Measurements from ENCODE around the gene C10orf53. TPM values are rescaled to one million over a fixed set of nuclear protein-coding genes. Genes with fewer than 3 reads are reported as not detected.

The C10orf53 gene
- total and polyA plus RNA-seq, 2 of the 4 experiments (the other 2 are of a cell fraction), result not detected

DNA sequence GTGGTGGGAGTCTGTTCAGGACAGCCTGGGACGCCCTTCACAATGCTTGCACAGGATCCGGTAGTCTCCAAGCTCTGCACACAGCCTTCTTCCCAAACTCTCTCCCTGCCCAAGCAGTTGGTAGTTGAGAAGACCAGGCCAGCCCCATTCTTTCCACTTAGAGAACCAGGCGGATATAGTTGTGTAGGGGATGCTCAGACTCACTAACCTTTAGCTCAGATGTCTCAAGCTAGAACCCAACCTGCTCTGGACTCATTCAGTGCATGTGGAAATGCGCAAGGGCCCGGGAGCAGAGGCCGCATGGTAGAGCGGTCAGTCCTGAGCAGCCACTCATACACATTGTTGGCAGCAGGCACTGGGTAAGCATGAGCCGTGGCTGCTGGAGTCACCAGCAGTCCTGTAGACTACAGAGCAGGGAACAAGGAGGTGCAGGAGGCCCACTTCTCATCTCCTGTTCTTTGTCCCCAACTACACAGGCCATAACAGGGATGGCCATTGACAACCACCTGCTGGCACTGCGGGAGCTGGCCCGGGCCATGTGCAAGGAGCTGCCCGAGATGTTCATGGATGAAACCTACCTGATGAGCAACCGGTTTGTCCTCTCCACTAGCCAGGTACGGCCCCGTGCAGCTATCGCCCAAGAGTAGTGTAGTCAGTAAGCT lies 17.2 kb upstream of the C10orf53 start:
- Histone ChIP-seq H4K20me1 (ENCODE audit: insufficient read depth, low read length) (no peaks in the 10 kb centered on the region), H4K8ac (ENCODE audit: low read depth in 2 of 2, low read length in 2 of 2) (no peak overlapping the region), H4K5ac (ENCODE audit: low read depth, low read length) (no peak overlapping the region), H2BK5ac (ENCODE audit: low read depth, low read length, poor library complexity, severe bottlenecking) (no peak overlapping the region), H3K36me3 (ENCODE audit: control insufficient read depth, insufficient read depth, low read length) (no peaks in the 10 kb centered on the region), H3K4ac (ENCODE audit: low read depth, low read length) (no peak overlapping the region), H3K27me3 (ENCODE audit: control insufficient read depth, insufficient read depth, low read length) (peaks cover 3% of the 10 kb centered on the region; the same call in 1 of the 2 replicates), H3K23ac (ENCODE audit: low read depth, low read length) (no peak overlapping the region), H3K4me2 (ENCODE audit: low read depth, low read length) (no peak overlapping the region), H3K9me3 (ENCODE audit: control insufficient read depth, insufficient read depth, low read length) (no peaks in the 10 kb centered on the region), H3K14ac (replicated peaks; ENCODE audit: low read depth, low read length) (no peak overlapping the region), H2AFZ (replicated peaks; ENCODE audit: low read length, poor library complexity) (no peak overlapping the region), H2AK5ac (ENCODE audit: low read depth, low read length) (no peak overlapping the region), H3K56ac (ENCODE audit: extremely low read depth, insufficient read depth, low read length) (no peak overlapping the region), H2BK15ac (ENCODE audit: low read depth, low read length) (no peak overlapping the region), H4K91ac (ENCODE audit: insufficient read depth, low read depth, low read length) (no peak overlapping the region), H3K79me1 (ENCODE audit: low read depth in 1 of 2, low read length in 2 of 2) (no peaks in the 10 kb centered on the region), H2AK9ac (replicated peaks; ENCODE audit: low read depth, low read length, poor library complexity) (no peak overlapping the region), H3K27ac (ENCODE audit: insufficient read depth, low read length) (no peak overlapping the region), H3K18ac (ENCODE audit: low read depth, low read length) (no peak overlapping the region), H3K9ac (ENCODE audit: low read depth, low read length) (no peak overlapping the region), H3K4me3 (ENCODE audit: insufficient read depth, low read depth, low read length) (no peak overlapping the region), H2BK20ac (ENCODE audit: low read depth, low read length) (no peak overlapping the region), H3K4me1 (ENCODE audit: control insufficient read depth, insufficient read depth, low read length) (no peaks in the 10 kb centered on the region), H3K9me1 (ENCODE audit: insufficient read depth, low read length) (no peaks in the 10 kb centered on the region), H2BK120ac (ENCODE audit: low read depth, low read length) (no peak overlapping the region)
- intact Hi-C loops (cut with micrococcal nuclease) (no loop called here), in situ Hi-C loops (cut with MboI; ENCODE audit: low sequenced_read_pairs) (no loop called here), dilution Hi-C loops (cut with HindIII; ENCODE audit: low sequenced_read_pairs, unreplicated experiment) (no loop called here)
- no TSS peak for BruUV-seq (replicated peaks)
- WGBS, 2 experiments (ENCODE audit: extremely low coverage in 2 of 2, insufficient read length in 1 of 2), result 79% methylated on average over 4 of the region's 15 CpGs; no CpG with 5 or more reads in 1 of the 2 experiments
- no peak for TF ChIP-seq MAZ (IDR thresholded peaks at IDR 0.05; ENCODE audit: borderline replicate concordance, low read depth, low read length)
- TF ChIP-seq BHLHE40 (IDR thresholded peaks at IDR 0.05; ENCODE audit: low read depth, low read length), result no peak
- no peak for TF ChIP-seq POLR2A (IDR thresholded peaks at IDR 0.05; ENCODE audit: low read depth, low read length)
- TF ChIP-seq NFE2L2 (IDR thresholded peaks at IDR 0.05; ENCODE audit: low read depth, low read length), result no peak
- no peak for TF ChIP-seq MAFK (IDR thresholded peaks at IDR 0.05; ENCODE audit: low read depth, low read length)
- no peak for TF ChIP-seq MXI1 (IDR thresholded peaks at IDR 0.05; ENCODE audit: borderline replicate concordance, low read depth, low read length)
- TF ChIP-seq, protein P1, sequence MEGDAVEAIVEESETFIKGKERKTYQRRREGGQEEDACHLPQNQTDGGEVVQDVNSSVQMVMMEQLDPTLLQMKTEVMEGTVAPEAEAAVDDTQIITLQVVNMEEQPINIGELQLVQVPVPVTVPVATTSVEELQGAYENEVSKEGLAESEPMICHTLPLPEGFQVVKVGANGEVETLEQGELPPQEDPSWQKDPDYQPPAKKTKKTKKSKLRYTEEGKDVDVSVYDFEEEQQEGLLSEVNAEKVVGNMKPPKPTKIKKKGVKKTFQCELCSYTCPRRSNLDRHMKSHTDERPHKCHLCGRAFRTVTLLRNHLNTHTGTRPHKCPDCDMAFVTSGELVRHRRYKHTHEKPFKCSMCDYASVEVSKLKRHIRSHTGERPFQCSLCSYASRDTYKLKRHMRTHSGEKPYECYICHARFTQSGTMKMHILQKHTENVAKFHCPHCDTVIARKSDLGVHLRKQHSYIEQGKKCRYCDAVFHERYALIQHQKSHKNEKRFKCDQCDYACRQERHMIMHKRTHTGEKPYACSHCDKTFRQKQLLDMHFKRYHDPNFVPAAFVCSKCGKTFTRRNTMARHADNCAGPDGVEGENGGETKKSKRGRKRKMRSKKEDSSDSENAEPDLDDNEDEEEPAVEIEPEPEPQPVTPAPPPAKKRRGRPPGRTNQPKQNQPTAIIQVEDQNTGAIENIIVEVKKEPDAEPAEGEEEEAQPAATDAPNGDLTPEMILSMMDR (conservative IDR thresholded peaks at IDR 0.05; ENCODE audit: low read depth, low read length), result no peak
- no peak for TF ChIP-seq RFX5 (IDR thresholded peaks at IDR 0.05; ENCODE audit: low read depth, low read length)
- no peak for TF ChIP-seq CHD1 (IDR thresholded peaks at IDR 0.05; ENCODE audit: low read depth, low read length)
- TF ChIP-seq, protein P2, sequence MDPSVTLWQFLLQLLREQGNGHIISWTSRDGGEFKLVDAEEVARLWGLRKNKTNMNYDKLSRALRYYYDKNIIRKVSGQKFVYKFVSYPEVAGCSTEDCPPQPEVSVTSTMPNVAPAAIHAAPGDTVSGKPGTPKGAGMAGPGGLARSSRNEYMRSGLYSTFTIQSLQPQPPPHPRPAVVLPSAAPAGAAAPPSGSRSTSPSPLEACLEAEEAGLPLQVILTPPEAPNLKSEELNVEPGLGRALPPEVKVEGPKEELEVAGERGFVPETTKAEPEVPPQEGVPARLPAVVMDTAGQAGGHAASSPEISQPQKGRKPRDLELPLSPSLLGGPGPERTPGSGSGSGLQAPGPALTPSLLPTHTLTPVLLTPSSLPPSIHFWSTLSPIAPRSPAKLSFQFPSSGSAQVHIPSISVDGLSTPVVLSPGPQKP (IDR thresholded peaks at IDR 0.05; ENCODE audit: borderline replicate concordance, low read depth, low read length), result no peak
- no peak for TF ChIP-seq RCOR1 (IDR thresholded peaks at IDR 0.05; ENCODE audit: insufficient replicate concordance, low read length)
- no peak for TF ChIP-seq USF2 (IDR thresholded peaks at IDR 0.05; ENCODE audit: low read depth, low read length)
- TF ChIP-seq CEBPB (IDR thresholded peaks at IDR 0.05; ENCODE audit: low read depth, low read length), result no peak
- TF ChIP-seq RAD21 (IDR thresholded peaks at IDR 0.05; ENCODE audit: low read length), result no peak
- no peak for TF ChIP-seq FOS (IDR thresholded peaks at IDR 0.05; ENCODE audit: low read depth, low read length)
- no peak for TF ChIP-seq SMC3 (IDR thresholded peaks at IDR 0.05; ENCODE audit: low read depth, low read length)
- no peak for ATAC-seq (ENCODE audit: low read depth)
- CTCF ChIA-PET, result no interaction called here
- POLR2A ChIA-PET (ENCODE audit: unreplicated experiment), result no interaction called here
- DNase-seq, result no peak

Data from IMR-90 (cell line).